DMS153 treated with DMSO at 0.1 percent for 48 hours (cell line): Measurements from ENCODE around the gene PCDHA6.
"Not testable (repeated sequence)": the region's sequence is repeated elsewhere in the genome, so short reads cannot be mapped to it uniquely, and the experiment has no call there.

Source experiments
- DNase-seq: peaks from one replicate; lab custom pipeline; 2025; ENCODE audit not compliant: unreplicated experiment; lab: John Stamatoyannopoulos, UW

PCDHA6 gene

GRCh38 chr5:140827704-140828361, at the start of gene PCDHA6:
Gene PCDHA6, plus strand, starts transcription at chr5:140827960. Its CDS starts 132 bp downstream, at chr5:140828092.
- DNase-seq = no peak

- DNase-seq = no peak
These were observed 47.2 kb upstream of the PCDHA6 start for GRCh38 chr5:140780512-140780911.

- DNase-seq = no peak
These were observed 41.7 kb upstream of the PCDHA6 start, which contains the start of gene PCDHA1 for GRCh38 chr5:140785905-140786686. Gene PCDHA1, plus strand, starts transcription at chr5:140786140.

GRCh38 chr5:140787422-140787821, 40.3 kb upstream of the PCDHA6 start:
- DNase-seq = not testable (repeated sequence)

GRCh38 chr5:140787849-140788504, 39.8 kb upstream of the PCDHA6 start:
- not testable (repeated sequence) for DNase-seq

GRCh38 chr5:140791089-140791488, 36.7 kb upstream of the PCDHA6 start:
- no peak for DNase-seq

GRCh38 chr5:140794595-140795258, 33.0 kb upstream of the PCDHA6 start, which contains the start of gene PCDHA2:
Gene PCDHA2, plus strand, starts transcription at chr5:140794852.
- DNase-seq = no peak

GRCh38 chr5:140795259-140795641, 32.5 kb upstream of the PCDHA6 start:
- no peak for DNase-seq

- not testable (repeated sequence) for DNase-seq
These were observed 31.6 kb upstream of the PCDHA6 start for GRCh38 chr5:140796072-140796717.

- no peak for DNase-seq
These were observed 31.1 kb upstream of the PCDHA6 start for GRCh38 chr5:140796718-140797095.

GRCh38 chr5:140800816-140801493, 26.8 kb upstream of the PCDHA6 start, which contains the start of gene PCDHA3:
Gene PCDHA3, plus strand, starts transcription at chr5:140801057.
- no peak for DNase-seq

- DNase-seq = no peak
These were observed 26.3 kb upstream of the PCDHA6 start for GRCh38 chr5:140801494-140801841.

- not testable (repeated sequence) for DNase-seq
These were observed 25.4 kb upstream of the PCDHA6 start for GRCh38 chr5:140802381-140802780.

GRCh38 chr5:140802781-140803271, 24.9 kb upstream of the PCDHA6 start:
- DNase-seq = no peak

- no peak for DNase-seq
These were observed 20.7 kb upstream of the PCDHA6 start, which contains the start of gene PCDHA4 for GRCh38 chr5:140806834-140807775. Gene PCDHA4, plus strand, starts transcription at chr5:140807068.

GRCh38 chr5:140808241-140808888, 19.4 kb upstream of the PCDHA6 start:
- not testable (repeated sequence) for DNase-seq

- DNase-seq = no peak
These were observed 18.9 kb upstream of the PCDHA6 start for GRCh38 chr5:140808889-140809291.
